Neural progenitor cell (in vitro differentiated cells): ENCODE data around the gene HYAL2. TPM values are rescaled to one million over a fixed set of nuclear protein-coding genes. Genes with fewer than 3 reads are reported as not detected.
A peak's percentile ranks its signal among the peaks of the same experiment; 100 is the strongest.

Source experiments
- DNase-seq: peaks from one replicate; pipeline ENCODE4 v3.0.0-alpha.2; 2016; ENCODE audit warnings: low spot score
- H2AFZ ChIP-seq: fragments of 200-600 bp; sonication (generic); replicated peaks from 2 replicates; pipeline ENCODE4 v1.6.1; 2016; ENCODE audit warnings: antibody characterized with exemption
- H3F3A ChIP-seq: fragments of 200-600 bp; sonication (generic); 2 replicates; pipeline ENCODE4 v1.6.1; 2016; ENCODE audit warnings: antibody characterized with exemption, low read depth
- H3K27ac ChIP-seq: fragments of 200-600 bp; sonication (generic); 2 replicates; pipeline ENCODE4 v1.5.1; 2016; ENCODE audit warnings: mild to moderate bottlenecking
- H3K27me3 ChIP-seq: fragments of 200-600 bp; sonication (generic); 2 replicates; pipeline ENCODE4 v1.6.1; 2016; ENCODE audit warnings: mild to moderate bottlenecking, moderate library complexity
- H3K36me3 ChIP-seq: fragments of 200-600 bp; sonication (generic); 2 replicates; pipeline ENCODE4 v1.5.1; 2016
- H3K4me1 ChIP-seq: fragments of 200-600 bp; sonication (generic); 2 replicates; pipeline ENCODE4 v1.6.1; 2016; ENCODE audit warnings: mixed run types
- H3K4me2 ChIP-seq: fragments of 200-600 bp; sonication (generic); 2 replicates; pipeline ENCODE4 v1.6.1; 2016
- H3K4me3 ChIP-seq: fragments of 200-600 bp; sonication (generic); 2 replicates; pipeline ENCODE4 v1.5.1; 2016
- H3K79me2 ChIP-seq: fragments of 200-600 bp; sonication (generic); 2 replicates; pipeline ENCODE4 v1.6.1; 2016; ENCODE audit warnings: low read depth
- H3K9ac ChIP-seq: fragments of 200-600 bp; sonication (generic); 2 replicates; pipeline ENCODE4 v1.6.1; 2016
- H3K9me3 ChIP-seq: fragments of 200-600 bp; sonication (generic); 2 replicates; pipeline ENCODE4 v1.5.1; 2016; ENCODE audit warnings: low read depth
- H4K20me1 ChIP-seq: fragments of 200-600 bp; sonication (generic); 2 replicates; pipeline ENCODE4 v1.6.1; 2016; ENCODE audit warnings: low read depth
- H3K27ac Mint-ChIP-seq: 3 replicates; pipeline ENCODE4 v1.8.0; 2021; ENCODE audit warnings: mixed read lengths
- H3K27me3 Mint-ChIP-seq: 2 replicates; pipeline ENCODE4 v1.8.0; 2022; ENCODE audit warnings: low read depth, mild to moderate bottlenecking, inconsistent platforms, moderate library complexity, mixed read lengths; ENCODE audit not compliant: insufficient read depth
- H3K36me3 Mint-ChIP-seq: 3 replicates; pipeline ENCODE4 v1.8.0; 2021; ENCODE audit warnings: mixed read lengths
- H3K4me1 Mint-ChIP-seq: 3 replicates; pipeline ENCODE4 v1.8.0; 2021; ENCODE audit warnings: mixed read lengths
- H3K4me3 Mint-ChIP-seq: 3 replicates; pipeline ENCODE4 v1.8.0; 2021; ENCODE audit warnings: mild to moderate bottlenecking, moderate library complexity, mixed read lengths
- H3K9me3 Mint-ChIP-seq: 3 replicates; pipeline ENCODE4 v1.8.0; 2020; ENCODE audit warnings: mixed read lengths
- CTCF ChIP-seq: fragments of 200-600 bp; sonication (generic); IDR thresholded peaks from 2 replicates; pipeline ENCODE4 v1.5.1; 2017; ENCODE audit warnings: antibody characterized with exemption, mild to moderate bottlenecking
- EZH2 ChIP-seq: fragments of 200-600 bp; sonication (generic); IDR thresholded peaks from 2 replicates; pipeline ENCODE4 v1.6.1; 2017; ENCODE audit warnings: antibody characterized with exemption, mild to moderate bottlenecking, moderate library complexity
- EZH2phosphoT487 ChIP-seq: fragments of 200-600 bp; sonication (generic); IDR thresholded peaks from 2 replicates; pipeline ENCODE4 v1.6.1; 2017; ENCODE audit warnings: antibody characterized with exemption
- total RNA-seq: library from RNA; depleted of rRNA; stranded (reverse); fragments of >200 nt; gene quantifications from 2 replicates; pipeline ENCODE4 v1.2.3, GENCODE V29; 2015; ENCODE audit warnings: low replicate concordance

HYAL2 gene
- total RNA-seq, 1 donor from 2014 or later = 38.9 TPM

- H3K4me1 Mint-ChIP-seq = peaks cover 42% of the 10 kb centered on the region
- H2AFZ ChIP-seq = no peak overlapping the region
- no peak overlapping the region for H3K27ac Mint-ChIP-seq
- peaks cover 10% of the 10 kb centered on the region for H3K36me3 Mint-ChIP-seq
- no peak overlapping the region for H3K9ac ChIP-seq
- H3K4me2 ChIP-seq = no peak overlapping the region
- no peak overlapping the region for H3K27ac ChIP-seq
- H3K4me3 ChIP-seq = no peak overlapping the region
- peaks cover 19% of the 10 kb centered on the region for H3K4me1 ChIP-seq
- no peaks in the 10 kb centered on the region for H3K9me3 Mint-ChIP-seq
- no peaks in the 10 kb centered on the region for H3K36me3 ChIP-seq
- TF ChIP-seq EZH2phosphoT487 (no peak), EZH2 (no peak), CTCF (no peak)
- no peak overlapping the region for H3K4me3 Mint-ChIP-seq
- H3K79me2 ChIP-seq = peaks cover 39% of the 10 kb centered on the region
- H3F3A ChIP-seq = peaks cover 7% of the 10 kb centered on the region
- no peak for DNase-seq
- no peaks in the 10 kb centered on the region for H3K27me3 ChIP-seq
- H3K9me3 ChIP-seq = no peaks in the 10 kb centered on the region
- peaks cover 13% of the 10 kb centered on the region for H3K27me3 Mint-ChIP-seq
- H4K20me1 ChIP-seq = peaks cover 39% of the 10 kb centered on the region
Measured at GRCh38 chr3:50353245-50354004, 30.9 kb upstream of the HYAL2 start.

- no peak overlapping the region for H3K4me3 Mint-ChIP-seq
- H3K27me3 Mint-ChIP-seq = peaks cover 9% of the 10 kb centered on the region
- Histone ChIP-seq H3K27ac (no peak overlapping the region), H3K9me3 (no peaks in the 10 kb centered on the region), H3K79me2 (peaks cover 33% of the 10 kb centered on the region), H3K4me1 (peaks cover 13% of the 10 kb centered on the region), H3K4me2 (no peak overlapping the region), H3K4me3 (no peak overlapping the region), H2AFZ (no peak overlapping the region), H4K20me1 (peaks cover 33% of the 10 kb centered on the region), H3K9ac (no peak overlapping the region), H3F3A (peaks cover 9% of the 10 kb centered on the region), H3K27me3 (no peaks in the 10 kb centered on the region), H3K36me3 (no peaks in the 10 kb centered on the region)
- H3K4me1 Mint-ChIP-seq = peaks cover 36% of the 10 kb centered on the region
- TF ChIP-seq CTCF (no peak), EZH2 (no peak), EZH2phosphoT487 (no peak)
- DNase-seq = no peak
- H3K36me3 Mint-ChIP-seq = peaks cover 5% of the 10 kb centered on the region
- H3K9me3 Mint-ChIP-seq = no peaks in the 10 kb centered on the region
- no peak overlapping the region for H3K27ac Mint-ChIP-seq
Measured at GRCh38 chr3:50352781-50353180, 30.2 kb upstream of the HYAL2 start.

- peaks cover 5% of the 10 kb centered on the region for H3K4me1 ChIP-seq
- peak overlapping the region; percentile 84 for H3K4me3 ChIP-seq
- peaks cover 19% of the 10 kb centered on the region for H3F3A ChIP-seq
- no peaks in the 10 kb centered on the region for H3K36me3 ChIP-seq
- H3K27me3 ChIP-seq = peaks cover 2% of the 10 kb centered on the region
- H3K79me2 ChIP-seq = peaks cover 18% of the 10 kb centered on the region
- H3K4me2 ChIP-seq = peak overlapping the region; percentile 93
- no peaks in the 10 kb centered on the region for H3K9me3 ChIP-seq
- H4K20me1 ChIP-seq = peaks cover 22% of the 10 kb centered on the region
- H3K4me1 Mint-ChIP-seq = peaks cover 27% of the 10 kb centered on the region
- TF ChIP-seq EZH2phosphoT487 = no peak
- TF ChIP-seq EZH2 = no peak
- no peak for TF ChIP-seq CTCF
- no peak overlapping the region for H3K27ac ChIP-seq
- H3K36me3 Mint-ChIP-seq = peaks cover 5% of the 10 kb centered on the region
- peaks cover 8% of the 10 kb centered on the region for H3K27me3 Mint-ChIP-seq
- H3K9ac ChIP-seq = no peak overlapping the region
- DNase-seq = no peak
- H3K27ac Mint-ChIP-seq = no peak overlapping the region
- H3K9me3 Mint-ChIP-seq = no peaks in the 10 kb centered on the region
- peak overlapping the region; percentile 94 for H3K4me3 Mint-ChIP-seq
- no peak overlapping the region for H2AFZ ChIP-seq
Measured at GRCh38 chr3:50351323-50351697, 28.8 kb upstream of the HYAL2 start.
